T-helper 2 cell treated with Interferon-gamma antibody and Interleukin-4, amounts not matched to agents 100 ng/mL and 5 ng/mL, for 36 hours (primary cell): ENCODE data around the gene ADGRV1. TPM values are rescaled to one million over a fixed set of nuclear protein-coding genes. Genes with fewer than 3 reads are reported as not detected.

Experiments used
- intact Hi-C: fragments of 100-400 bp; cut with micrococcal nuclease; formaldehyde crosslinking; loops from one replicate; pipeline ENCODE4 v1.15.1; 2023
- total RNA-seq: library from RNA; stranded (reverse); gene quantifications from 2 replicates; pipeline ENCODE4 v1.2.3, GENCODE V29; 2022

Gene ADGRV1
- total RNA-seq, 1 donor from 2014 or later: 0.02 TPM

DNA sequence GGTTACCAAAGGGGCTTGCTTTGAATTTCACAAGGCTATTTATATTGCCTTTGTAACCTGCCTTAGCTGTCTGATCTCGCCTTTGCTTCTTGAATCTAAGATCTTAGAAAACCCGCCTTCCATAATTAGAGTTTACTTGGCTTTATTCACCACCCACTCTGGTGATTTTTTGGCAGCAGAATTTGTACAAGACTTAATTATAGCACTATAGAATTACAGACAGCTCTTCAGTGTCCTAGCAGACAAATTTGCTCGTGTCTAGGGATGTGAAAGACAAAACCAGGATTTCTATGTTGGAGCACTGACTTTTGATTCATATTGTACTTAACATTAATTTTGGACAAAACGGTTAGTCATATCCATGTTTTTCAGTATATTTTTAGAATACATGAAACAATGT lies 306.6 kb downstream of the ADGRV1 start:
- intact Hi-C loops: loop anchor here (5.0 kb wide), 2 partner anchors 237 to 352 kb away; no protein-coding TSS in a partner anchor

DNA sequence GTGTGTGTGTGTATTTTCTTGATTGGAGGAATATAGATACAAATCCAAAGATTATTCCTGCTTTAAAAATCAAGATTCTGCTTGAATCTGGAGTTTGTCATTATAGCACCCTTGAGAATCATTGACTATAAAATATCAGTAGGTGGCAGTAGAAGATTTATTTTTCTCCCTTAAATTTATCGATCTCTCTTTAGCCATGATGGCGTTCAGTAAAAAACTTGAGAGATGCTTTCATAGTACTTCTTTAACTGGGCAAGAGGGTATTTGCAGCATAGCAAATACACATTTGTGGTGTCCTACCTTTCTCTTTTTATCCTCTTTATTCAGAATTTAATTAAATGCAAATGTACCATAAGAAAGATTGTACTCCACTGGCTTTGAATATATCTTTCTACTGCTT lies 307.7 kb downstream of the ADGRV1 start:
- intact Hi-C loops: loop anchor here (1.0 to 5.0 kb wide), 4 partner anchors 236 to 553 kb away; no protein-coding TSS in a partner anchor

DNA sequence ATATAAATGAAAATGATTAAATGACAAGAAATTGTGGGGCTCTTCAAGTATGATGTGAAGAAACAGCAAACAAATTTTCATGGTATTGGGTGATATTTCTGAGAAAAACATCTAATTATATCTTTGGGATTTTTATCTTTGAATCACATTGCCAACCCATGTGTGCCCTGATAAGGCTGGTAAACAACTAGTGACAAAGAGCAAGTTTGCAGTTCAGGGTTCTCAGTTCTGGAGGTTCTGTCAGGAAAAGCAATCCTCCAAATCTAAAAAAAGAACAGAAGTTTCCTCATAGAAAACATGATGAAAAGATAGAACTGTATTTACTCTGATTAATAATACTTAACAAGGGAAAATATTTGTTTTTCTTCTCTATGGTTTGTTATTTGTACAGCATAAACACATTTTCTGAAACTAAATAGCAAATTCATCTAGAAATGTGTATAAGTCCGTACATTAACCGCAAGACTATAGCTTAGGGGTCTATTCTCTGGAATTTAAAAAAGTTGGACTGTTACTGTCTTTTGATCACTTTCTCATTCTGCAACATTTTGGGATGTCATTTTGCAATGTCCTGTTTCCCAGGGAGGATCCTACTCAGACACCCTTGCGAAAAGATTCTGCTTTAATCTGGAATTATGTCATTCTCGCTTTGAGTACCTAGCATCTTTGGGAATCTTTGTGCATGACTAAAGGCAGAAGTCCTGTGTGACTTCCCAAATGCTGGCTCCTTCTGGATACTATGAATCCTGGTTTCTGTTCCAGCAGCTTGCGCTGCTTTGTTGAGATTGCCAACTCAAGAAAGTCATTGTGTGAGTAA lies 308.5 kb downstream of the ADGRV1 start:
- intact Hi-C loops: loop anchor here (1.0 to 5.0 kb wide), 4 partner anchors 235 to 552 kb away; no protein-coding TSS in a partner anchor

DNA sequence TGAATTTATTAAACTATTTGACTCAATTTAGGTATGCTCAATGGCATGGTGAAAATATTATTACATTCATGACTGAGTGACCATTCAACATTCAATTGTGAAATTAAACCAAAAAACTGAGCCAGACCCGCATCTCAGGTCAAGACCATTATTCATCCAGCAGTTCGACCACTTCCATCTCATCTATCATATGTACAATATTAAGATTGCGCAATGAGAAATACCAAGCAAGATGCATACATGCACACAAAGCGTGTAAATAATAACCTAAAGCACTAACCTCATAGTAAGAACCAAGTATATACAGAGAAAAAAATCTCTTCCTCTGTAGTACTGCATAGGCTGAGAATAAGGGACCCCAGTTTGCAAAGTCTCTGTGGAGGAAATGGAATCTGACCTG lies 310.2 kb downstream of the ADGRV1 start:
- intact Hi-C loops: loop anchor here (5.0 kb wide), 2 partner anchors 234 to 349 kb away; no protein-coding TSS in a partner anchor

DNA sequence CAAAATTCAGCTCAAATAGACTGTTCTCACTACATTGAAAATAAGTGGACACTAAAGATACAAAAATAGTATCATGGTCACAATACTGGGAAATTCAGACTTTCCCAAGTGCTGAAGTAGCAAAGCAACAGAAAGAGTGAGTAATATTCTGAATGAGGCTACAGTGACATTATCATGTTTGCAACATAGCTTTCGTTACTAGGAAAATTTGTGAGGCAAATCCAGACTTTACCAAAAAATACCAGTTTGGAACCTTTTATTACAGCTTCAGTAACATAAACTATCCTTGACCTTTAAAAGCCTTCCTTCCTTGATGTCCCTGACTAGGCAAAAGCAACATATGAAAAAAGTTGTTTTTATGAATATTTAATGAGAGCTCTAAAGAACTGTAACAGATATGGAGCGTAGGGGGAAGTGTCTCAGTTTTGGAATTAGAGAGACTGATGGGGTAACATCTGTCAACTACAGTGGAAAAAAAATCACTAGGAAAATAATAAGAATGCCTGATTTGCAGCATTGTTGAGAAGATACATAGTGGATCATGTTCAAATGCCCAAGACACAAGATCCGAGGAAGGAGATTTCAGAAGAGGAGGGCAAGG lies 312.9 kb downstream of the ADGRV1 start:
- intact Hi-C loops: no loop called here

DNA sequence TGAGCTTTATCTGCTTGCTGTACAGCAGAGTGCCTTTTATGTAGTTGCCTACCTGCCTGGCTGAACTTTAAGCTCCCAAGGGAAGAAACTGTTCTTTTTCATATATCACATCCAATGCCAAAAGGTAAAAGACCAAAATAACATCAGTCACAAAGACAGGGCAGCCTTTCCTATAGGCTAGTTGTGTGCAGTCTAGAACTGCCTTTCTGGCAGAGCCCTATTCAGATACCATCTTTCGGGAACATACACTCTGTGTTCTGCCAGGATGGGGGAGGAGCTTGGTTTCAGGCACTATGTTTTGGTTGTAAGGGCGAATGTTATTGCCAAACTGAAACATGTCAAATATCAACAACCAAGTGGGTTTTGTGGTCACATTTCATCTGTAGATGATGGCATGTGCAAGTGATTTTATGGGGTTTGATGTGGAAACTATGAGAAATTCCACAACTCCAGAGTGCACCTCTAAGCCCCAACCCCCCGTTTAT lies 314.5 kb downstream of the ADGRV1 start:
- intact Hi-C loops: no loop called here

DNA sequence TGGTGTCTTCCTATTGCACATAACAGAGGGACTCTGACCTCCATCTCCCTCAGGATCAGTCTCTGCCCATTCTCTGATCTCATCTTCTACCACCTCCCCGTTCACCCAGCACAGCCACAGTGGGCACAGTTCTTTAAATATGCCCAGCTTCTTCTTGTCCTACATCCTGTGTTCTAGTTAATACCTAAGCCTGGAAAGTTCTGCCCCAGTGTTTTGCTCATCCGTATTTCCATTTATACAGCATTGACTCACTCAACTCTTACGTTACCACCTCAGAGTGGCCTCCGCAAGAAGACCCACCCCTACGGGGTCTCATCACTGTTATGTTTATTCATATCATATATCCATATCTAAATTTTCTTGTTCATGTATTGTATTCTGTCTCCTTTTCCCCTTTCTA lies 315.5 kb downstream of the ADGRV1 start:
- intact Hi-C loops: no loop called here

DNA sequence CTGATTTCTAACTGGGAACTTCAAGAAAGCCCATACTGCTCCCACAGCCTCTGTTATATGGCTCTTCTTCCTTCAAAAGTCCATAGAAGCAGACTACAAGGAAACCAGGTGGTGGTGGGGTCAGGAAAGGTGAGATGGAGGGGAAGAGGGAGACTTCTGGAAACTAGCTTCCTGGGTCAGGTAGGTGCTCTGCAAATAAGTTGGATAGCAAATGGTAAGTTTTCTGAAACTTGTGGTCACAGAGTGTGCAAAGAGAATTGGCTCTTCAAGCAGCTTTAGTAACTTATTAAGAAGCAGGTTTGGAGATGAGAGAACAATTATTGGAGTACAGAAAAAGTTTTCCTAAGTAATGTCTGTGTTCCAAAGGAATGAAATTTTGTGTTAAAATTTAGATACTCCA lies 316.9 kb downstream of the ADGRV1 start:
- intact Hi-C loops: no loop called here

DNA sequence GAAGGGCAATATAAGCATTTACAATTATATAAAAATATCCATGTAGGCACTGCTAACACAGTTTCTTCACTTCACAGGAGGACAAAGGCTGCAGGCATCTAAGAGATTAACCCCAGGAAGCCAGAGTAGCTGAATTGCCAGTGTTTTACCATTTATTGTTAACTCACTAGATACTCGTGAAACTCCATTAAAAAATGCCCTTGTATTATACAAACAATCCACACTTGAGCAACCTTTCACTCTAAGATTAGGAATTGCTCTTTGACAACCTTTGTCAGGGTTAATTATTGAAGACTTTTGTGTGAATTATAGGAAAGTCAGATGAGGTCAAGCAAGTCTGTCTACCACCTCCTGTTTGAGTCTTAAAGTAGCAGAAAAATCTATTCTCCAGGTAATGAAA lies 317.8 kb downstream of the ADGRV1 start:
- intact Hi-C loops: no loop called here

DNA sequence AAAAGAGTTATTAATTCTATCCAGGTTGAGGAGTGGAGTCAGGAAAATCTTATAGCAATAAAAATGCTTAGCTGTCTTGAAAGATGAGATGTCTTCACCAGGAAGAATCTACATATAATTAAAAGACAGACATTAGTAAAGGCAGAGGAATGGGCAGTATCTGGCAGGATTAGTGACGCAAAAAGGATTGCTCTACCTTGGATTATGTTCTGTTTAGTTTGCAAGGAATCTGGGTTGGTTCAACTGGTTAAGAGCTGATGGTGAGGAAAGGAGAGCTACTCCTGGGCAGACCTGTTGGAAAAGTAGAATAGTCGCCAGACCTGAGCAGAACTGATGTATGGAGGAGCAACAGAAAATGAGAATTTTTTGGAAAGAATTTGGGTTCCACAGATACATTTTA lies 318.5 kb downstream of the ADGRV1 start:
- intact Hi-C loops: no loop called here

DNA sequence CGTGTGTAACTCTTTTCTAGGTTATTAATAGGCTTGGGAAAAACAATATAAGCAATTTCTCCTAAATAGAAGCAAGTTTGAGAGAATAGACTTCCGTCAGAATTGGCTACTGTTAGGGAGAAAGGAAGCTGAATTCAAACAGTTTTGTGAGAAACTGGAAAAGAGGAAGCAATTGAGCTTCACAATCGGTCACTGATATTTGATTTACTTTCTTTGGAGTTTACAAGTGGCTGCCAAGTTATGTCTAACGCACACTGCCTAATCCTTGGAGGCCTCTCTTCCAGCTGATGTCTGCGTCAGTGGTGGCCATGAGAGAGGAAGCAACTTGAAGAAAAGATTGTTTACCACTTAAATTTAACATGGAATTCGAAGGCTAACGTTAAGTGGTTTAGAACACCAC lies 319.5 kb downstream of the ADGRV1 start:
- intact Hi-C loops: no loop called here

DNA sequence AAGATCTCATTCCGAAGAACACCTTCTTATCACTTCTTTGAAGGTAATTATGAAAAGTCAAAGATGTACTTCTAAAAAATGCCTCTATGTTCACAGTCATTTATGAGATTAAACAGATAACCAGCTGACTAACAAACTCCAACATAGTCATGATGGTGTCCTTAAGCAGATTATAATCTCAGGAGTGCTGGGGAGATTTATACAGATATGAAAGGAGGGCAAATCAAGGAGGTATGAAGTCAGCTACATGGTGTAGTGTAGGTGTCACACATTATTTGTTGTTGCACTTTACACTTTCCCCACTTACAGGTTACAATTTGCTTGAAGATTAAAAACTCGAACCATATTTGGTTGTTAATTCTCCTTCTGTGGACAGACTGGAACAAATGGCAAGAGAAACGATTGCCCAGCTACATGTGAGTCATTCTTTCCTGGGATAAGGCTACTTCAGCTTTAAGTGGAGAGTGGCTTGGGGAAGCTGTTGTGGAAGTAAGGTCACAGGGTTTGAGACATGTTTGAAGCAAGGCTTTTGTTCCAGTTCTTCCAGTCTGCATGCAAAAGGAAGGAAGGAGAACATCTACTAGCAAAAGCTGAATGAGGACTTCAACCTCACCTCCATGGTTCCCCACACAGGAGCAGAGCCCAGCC lies 320.1 kb downstream of the ADGRV1 start:
- intact Hi-C loops: no loop called here

DNA sequence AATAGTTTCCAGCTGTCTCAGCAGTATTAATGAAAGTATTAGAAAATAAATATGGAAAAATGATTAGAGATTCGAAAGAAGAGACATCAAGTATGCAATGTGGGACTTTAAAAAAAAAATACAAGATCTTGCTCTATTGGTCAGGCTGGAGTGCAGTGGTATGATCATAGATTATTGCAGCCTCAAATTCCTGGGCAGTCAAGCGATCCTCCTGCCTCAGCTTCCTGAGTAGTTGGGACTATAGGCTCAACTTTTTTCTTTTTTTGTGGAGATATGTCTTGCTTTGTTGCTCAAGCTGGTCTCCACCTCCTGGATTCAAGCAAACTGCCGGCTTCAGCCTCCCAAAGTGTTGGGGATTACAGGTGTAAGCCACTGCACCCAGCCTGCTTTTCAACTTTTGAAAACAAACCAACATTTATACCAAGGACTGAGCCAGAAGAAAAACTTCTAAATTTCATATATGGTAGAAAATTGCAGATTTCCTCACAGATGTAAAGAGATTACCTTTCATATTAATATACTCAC lies 323.1 kb downstream of the ADGRV1 start:
- intact Hi-C loops: no loop called here

DNA sequence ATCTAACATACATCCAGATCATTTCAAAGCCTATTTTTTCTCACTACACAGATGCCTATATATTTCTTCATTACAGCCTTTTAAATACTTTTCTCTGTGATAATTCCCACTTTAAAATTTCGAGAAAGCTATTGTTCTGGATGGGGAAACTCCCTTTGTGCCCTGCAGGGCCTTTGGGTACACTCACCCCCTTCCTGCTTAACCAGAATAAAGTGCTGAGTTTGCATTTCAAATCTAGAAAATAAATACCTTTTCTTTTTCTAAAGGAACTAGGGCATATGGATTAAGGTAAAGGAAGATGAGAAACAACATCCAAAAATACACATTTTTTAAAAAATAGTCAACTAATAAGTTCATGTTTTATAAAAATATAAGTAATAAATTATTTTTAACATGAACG lies 323.9 kb downstream of the ADGRV1 start:
- intact Hi-C loops: no loop called here

DNA sequence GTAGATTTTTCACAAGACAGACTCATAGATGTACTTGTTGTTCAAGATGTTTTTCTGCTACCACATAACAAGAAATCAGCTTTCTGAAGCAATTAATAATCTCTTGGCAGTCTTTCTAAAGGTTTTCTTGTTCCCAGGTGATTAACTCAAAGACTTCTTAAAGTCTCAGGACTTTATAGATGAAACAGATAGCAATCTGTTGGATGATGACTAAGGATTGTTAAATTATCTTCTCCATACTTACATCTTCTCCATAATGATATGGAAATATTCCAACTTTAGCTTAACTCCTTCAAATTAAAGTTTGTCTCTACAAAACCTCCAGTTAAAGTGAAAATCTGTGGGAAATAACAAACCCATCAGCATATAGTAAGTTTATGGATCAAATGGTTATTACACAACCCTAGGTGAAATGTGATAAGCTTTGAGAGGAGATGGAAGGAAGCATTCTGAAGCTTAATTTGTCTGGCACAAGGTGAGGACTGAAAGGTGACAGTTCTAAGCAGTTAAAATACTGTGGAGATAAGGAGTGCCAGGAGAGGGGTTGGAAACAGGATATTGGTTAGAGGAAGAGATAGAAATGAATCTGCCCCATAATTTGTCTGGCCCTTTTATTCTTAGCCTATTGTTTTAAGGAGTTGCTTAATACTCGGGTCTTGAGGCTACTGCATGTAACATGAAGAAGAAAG lies 326.7 kb downstream of the ADGRV1 start:
- intact Hi-C loops: no loop called here

DNA sequence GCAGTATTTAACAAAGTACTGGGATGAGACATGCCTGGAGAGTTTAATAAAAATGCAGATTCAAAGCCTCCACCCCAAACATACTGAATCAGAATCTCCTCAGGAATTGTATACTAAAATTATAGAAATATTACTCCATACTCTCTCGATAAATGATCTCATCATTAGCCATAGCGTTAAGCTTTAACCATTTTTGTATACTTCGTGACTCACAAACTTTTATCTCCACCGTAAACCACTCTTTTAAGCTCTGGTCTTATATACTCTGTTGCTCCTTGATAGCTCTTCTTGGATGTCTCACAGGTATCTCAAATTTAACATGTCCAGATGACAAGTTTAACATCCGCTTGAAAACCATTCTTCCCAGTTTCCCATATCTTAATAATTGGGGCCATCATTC lies 327.8 kb downstream of the ADGRV1 start:
- intact Hi-C loops: no loop called here

DNA sequence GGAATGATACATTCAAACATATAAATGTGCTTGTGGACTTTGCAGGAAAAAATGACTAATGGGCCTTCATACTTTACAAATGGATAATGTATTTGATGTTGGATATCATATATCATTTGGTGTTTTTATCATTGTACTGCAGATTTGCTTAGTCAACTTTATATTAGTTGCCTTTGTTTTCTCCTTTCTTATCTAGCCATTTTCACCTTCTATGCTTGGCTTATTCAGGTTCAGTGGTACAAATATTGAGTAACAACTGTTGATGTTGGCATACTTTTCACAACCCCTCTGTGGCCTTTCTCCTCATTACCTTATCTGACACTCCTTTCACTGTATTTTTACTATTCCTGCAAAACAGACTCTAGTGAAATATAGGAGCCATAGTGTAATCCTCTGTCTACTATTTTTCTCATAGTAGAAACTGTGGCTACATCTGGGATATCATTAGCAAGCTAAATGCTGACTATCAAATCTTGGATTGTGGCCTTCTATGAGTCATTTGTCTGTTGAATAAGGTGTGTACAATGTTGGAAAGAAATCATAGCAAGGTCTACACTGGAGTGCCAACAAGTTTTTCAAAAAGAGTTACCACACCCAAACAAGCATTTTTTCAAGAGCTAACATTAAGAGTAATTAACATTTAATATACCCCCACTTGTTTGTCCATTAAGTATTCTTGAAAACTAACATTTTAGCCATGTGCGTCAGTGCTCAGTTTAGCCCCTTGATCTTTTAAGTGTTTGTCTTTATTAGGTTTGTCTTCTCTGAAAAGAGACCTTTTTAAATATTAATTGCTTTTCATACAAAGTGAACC lies 330.1 kb downstream of the ADGRV1 start:
- intact Hi-C loops: no loop called here

DNA sequence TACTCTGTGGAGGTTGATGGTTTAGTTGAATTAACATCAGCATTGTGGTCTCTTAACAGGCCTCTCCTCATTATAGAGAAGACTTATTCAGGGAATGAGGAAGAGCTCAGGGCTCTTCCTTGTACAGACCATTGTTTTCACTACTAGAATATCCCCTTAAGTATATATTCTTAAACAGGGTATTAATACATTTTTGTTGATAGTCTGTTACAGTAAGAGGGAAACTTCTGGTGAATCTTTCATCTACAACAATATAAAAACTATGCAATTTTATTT lies 330.7 kb downstream of the ADGRV1 start:
- intact Hi-C loops: no loop called here

DNA sequence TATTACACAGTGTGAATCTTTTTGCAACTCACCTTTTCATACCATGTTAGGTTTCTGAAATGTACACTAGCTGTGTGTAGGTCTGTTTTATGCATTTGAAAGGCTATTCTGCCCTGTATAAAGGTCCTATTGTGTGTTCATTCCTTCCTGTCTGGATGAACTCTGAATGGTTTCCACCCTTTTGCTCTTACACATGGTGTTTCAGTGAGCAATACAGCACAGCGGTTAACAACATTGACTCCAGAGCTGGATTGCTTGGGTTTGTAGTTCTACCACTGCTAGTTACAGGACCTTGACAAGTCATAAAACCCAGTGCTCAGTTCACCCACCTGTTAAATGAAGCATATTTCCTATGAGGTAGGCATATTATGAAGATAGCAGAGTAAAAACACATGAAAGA lies 331.6 kb downstream of the ADGRV1 start:
- intact Hi-C loops: no loop called here

DNA sequence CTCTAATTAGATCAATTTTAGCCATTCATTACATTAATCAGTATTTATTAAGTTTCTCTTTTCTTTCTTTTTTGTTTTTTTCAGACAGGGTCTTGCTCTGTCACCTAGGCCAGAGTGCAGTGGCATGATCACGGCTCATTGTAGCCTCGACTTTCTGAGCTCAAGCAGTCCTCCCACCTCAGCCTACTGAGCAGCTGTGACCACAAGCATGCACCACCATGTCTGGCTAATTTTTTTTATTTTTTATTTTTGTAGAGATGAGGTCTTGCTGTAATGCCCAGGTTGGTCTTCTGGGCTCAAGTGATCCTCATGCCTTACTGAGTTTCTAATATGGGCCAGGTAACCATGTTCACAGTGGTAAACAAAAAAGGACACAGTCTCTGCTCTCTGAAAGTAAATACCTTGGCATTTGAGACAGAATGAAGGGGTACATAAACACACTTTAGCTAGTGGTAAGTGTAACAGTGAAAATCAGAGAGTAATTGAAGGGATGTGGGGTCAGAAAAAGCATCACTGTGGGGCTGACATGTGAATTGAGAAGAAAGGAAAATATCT lies 336.3 kb downstream of the ADGRV1 start:
- intact Hi-C loops: no loop called here
